Right lobe of liver (tissue), 6 donors: ENCODE measurements around the gene PSEN1. TPM values are rescaled to one million over a fixed set of nuclear protein-coding genes. Genes with fewer than 3 reads are reported as not detected.

ENCODE experiments used
- ATAC-seq, 4 donors: fragments of 200-7000 bp; cut with Tn5 transposase; one replicate each; pipeline ENCODE4 v1.9.1; 2020; ENCODE audit warnings: mild to moderate bottlenecking in 4 of 4, moderate library complexity in 4 of 4
- DNase-seq, 3 donors: peaks; one replicate each; pipeline ENCODE4 v3.0.0-alpha.2; 2020
- H3K27ac ChIP-seq, 3 donors: fragments of 200-600 bp; one replicate each; pipeline ENCODE4 v1.8.0; 2022
- H3K27me3 ChIP-seq, 2 donors: fragments of 200-600 bp; one replicate each; pipeline ENCODE4 v1.8.0; 2022
- H3K36me3 ChIP-seq, 4 donors: fragments of 200-600 bp; sonication (generic) in 1 of 4; one replicate each; pipeline versions ENCODE4 v1.5.1 to v1.8.0; 2017 to 2022; ENCODE audit warnings: control low read depth in 1 of 4
- H3K4me1 ChIP-seq, 4 donors: fragments of 200-600 bp; sonication (generic) in 1 of 4; one replicate each; pipeline versions ENCODE4 v1.5.1 to v1.8.0; 2017 to 2022; ENCODE audit warnings: control low read depth in 1 of 4
- H3K4me3 ChIP-seq, 3 donors: fragments of 200-600 bp; one replicate each; pipeline ENCODE4 v1.8.0; 2022
- H3K9me3 ChIP-seq, 4 donors: fragments of 200-600 bp; sonication (generic) in 1 of 4; one replicate each; pipeline versions ENCODE4 v1.5.1 to v1.8.0; 2017 to 2022; ENCODE audit warnings: control low read depth in 1 of 4
- CTCF ChIP-seq, 4 donors: fragments of 200-600 bp in 3 of 4; fragments of 450-650 bp in 1 of 4; IDR thresholded peaks; one replicate each; pipeline versions ENCODE4 v1.5.1 to v1.8.0; 2016 to 2022; ENCODE audit warnings: antibody characterized with exemption in 4 of 4, mild to moderate bottlenecking in 2 of 4
- POLR2A ChIP-seq: fragments of 450-650 bp; IDR thresholded peaks from one replicate; pipeline ENCODE4 v1.6.1; 2017; ENCODE audit warnings: antibody characterized with exemption, mild to moderate bottlenecking
- WGBS: methylation state at CpG from one replicate; pipeline ENCODE4 v1.1.6; 2018; ENCODE audit warnings: low coverage, low lambda C conversion rate; ENCODE audit not compliant: insufficient coverage; ENCODE audit errors: missing lambda C conversion rate; 5-methylcytosine and 5-hydroxymethylcytosine counted together
- intact Hi-C, 2 donors: fragments of 100-400 bp; cut with DNase I; formaldehyde crosslinking; loops; one replicate each; pipeline versions ENCODE4 v1.11.2 to v1.14.1; 2022
- total RNA-seq, 6 experiments: library from RNA; depleted of rRNA in 2 of 6; stranded (reverse); fragments of >200 nt in 2 of 6; fragmentation: NEBNext Ultra II Directional in 3 of 6; extraction: Animal tissue kit (Norgen Biotek cat#: 25700) in 3 of 6; gene quantifications; one replicate each; pipeline versions ENCODE4 v1.1.0 to v1.2.4, GENCODE V29; 2016 to 2023
- donor health status: DM: no; HTN: yes; CAD: no.
- donor health status: DM: no; HTN: no; CAD: no.
- donor health status: DM: no; HTN: no; CAD: no.
- donor health status: DM: no; HTN: yes; CAD: no.
- donor health status: DM: no; HTN: yes; CAD: no.

Gene PSEN1
- total RNA-seq, 6 experiments from 2014 or later = 22.5 to 28.2 (median 25.0) TPM

- Histone ChIP-seq H3K4me3 (peak overlapping the region; percentile 27 to 43 (median 31)), H3K27me3 (peaks cover 0 to 5% of the 10 kb centered on the region in 2 donors), H3K9me3 (no peaks in the 10 kb centered on the region), H3K36me3 (no peaks in the 10 kb centered on the region), H3K27ac (no peak overlapping the region), H3K4me1 (peaks cover 0 to 21% (median 0%) of the 10 kb centered on the region in 4 donors)
- no peak for TF ChIP-seq POLR2A
- no peak for TF ChIP-seq CTCF (IDR thresholded peaks at IDR 0.05)
- WGBS = 15% methylated on average over 9 of the region's 10 CpGs
- intact Hi-C loops = no loop called here
- peak in 1 of 4 donors; percentile 8 for ATAC-seq
- no peak for DNase-seq
Observed at GRCh38 chr14:73238424-73238852, 102.1 kb downstream of the PSEN1 start.

- intact Hi-C loops = no loop called here
- WGBS = 93% methylated on average over 8 of the region's 11 CpGs
- Histone ChIP-seq H3K27me3 (peaks cover 0 to 5% of the 10 kb centered on the region in 2 donors), H3K27ac (no peak overlapping the region), H3K36me3 (no peaks in the 10 kb centered on the region), H3K4me1 (peaks cover 0 to 21% (median 0%) of the 10 kb centered on the region in 4 donors), H3K4me3 (no peak overlapping the region), H3K9me3 (no peaks in the 10 kb centered on the region)
- TF ChIP-seq POLR2A (no peak), CTCF (IDR thresholded peaks at IDR 0.05) (no peak)
- ATAC-seq = no peak
- DNase-seq = peak in 1 of 3 donors; percentile 44
Observed at GRCh38 chr14:73238941-73239340, 102.6 kb downstream of the PSEN1 start.

- peak in 2 of 3 donors; percentile 57 to 60 for DNase-seq
- Histone ChIP-seq H3K27me3 (peaks cover 0 to 5% of the 10 kb centered on the region in 2 donors), H3K27ac (no peak overlapping the region), H3K4me1 (peaks cover 0 to 21% (median 0%) of the 10 kb centered on the region in 4 donors), H3K36me3 (no peaks in the 10 kb centered on the region), H3K4me3 (peak overlapping the region in 1 of 3 donors; percentile 10), H3K9me3 (no peaks in the 10 kb centered on the region)
- TF ChIP-seq CTCF (IDR thresholded peaks at IDR 0.05) (no peak), POLR2A (no peak)
- ATAC-seq = peak; percentile 16 to 46 (median 36)
- intact Hi-C loops = no loop called here
- WGBS = 8% methylated on average over 13 of the region's 48 CpGs
Observed at GRCh38 chr14:73239393-73240241, 103.3 kb downstream of the PSEN1 start.

GRCh38 chr14:73240816-73241480 lies 104.6 kb downstream of the PSEN1 start:
- H3K27me3 ChIP-seq = peaks cover 0 to 5% of the 10 kb centered on the region in 2 donors
- ATAC-seq = peak in 3 of 4 donors; percentile 10 to 51 (median 12)
- no peaks in the 10 kb centered on the region for H3K9me3 ChIP-seq
- H3K4me3 ChIP-seq = no peak overlapping the region
- H3K27ac ChIP-seq = no peak overlapping the region
- DNase-seq = peak in 2 of 3 donors; percentile 20 to 48
- TF ChIP-seq POLR2A (no peak), CTCF (IDR thresholded peaks at IDR 0.05) (no peak)
- peaks cover 0 to 21% (median 0%) of the 10 kb centered on the region in 4 donors for H3K4me1 ChIP-seq
- no peaks in the 10 kb centered on the region for H3K36me3 ChIP-seq
- intact Hi-C loops = no loop called here
- WGBS = 63% methylated on average over 4 of the region's 10 CpGs
